ENCODE measurements around the gene PLEKHN1. TPM values are rescaled to one million over a fixed set of nuclear protein-coding genes. Genes with fewer than 3 reads are reported as not detected.
"Not testable (repeated sequence)": the region's sequence is repeated elsewhere in the genome, so short reads cannot be mapped to it uniquely, and the experiment has no call there.

The PLEKHN1 gene
- total RNA-seq, 1 experiment from 2014 or later, result not detected

GRCh38 chr1:1013105-1013921 lies 47.0 kb downstream of the PLEKHN1 start, which contains the start of gene ISG15:
TSS of gene ISG15 (plus strand) at chr1:1013497. CDS start at chr1:1013574, 77 bp downstream.
- TSS peak; percentile 83 for BruUV-seq (replicated peaks)

GRCh38 chr1:1013922-1014648 lies 47.8 kb downstream of the PLEKHN1 start:
- TSS peak; percentile 98 for BruUV-seq (replicated peaks)
- no peak for TF ChIP-seq EZH2 (IDR thresholded peaks at IDR 0.05; ENCODE audit: borderline replicate concordance, low read depth, low read length, poor library complexity, severe bottlenecking)
- no peak for TF ChIP-seq CTCF (conservative IDR thresholded peaks at IDR 0.05; ENCODE audit: low read depth, low read length)
- ChIA-PET CTCF (interaction anchor here (1.2 to 1.9 kb wide), 3 partner anchors 9 to 50 kb away, joined by 3 to 14 read pairs (median 5); no protein-coding TSS in a partner anchor), POLR2A (ENCODE audit: low non-redundant PET) (no interaction called here)
- H3K4me1 ChIP-seq (ENCODE audit: insufficient read depth, low read length, poor library complexity, severe bottlenecking), result peaks cover 17% of the 10 kb centered on the region
- intact Hi-C loops (cut with micrococcal nuclease; ENCODE audit: unreplicated experiment), result no loop called here
- DNase-seq (ENCODE audit: low spot score), result peak; percentile 82
- no peaks in the 10 kb centered on the region for H3K27me3 ChIP-seq (replicated peaks; ENCODE audit: insufficient read depth, low read depth, low read length, poor library complexity)
- H3K36me3 ChIP-seq (ENCODE audit: insufficient read depth, low read length, poor library complexity, severe bottlenecking), result no peaks in the 10 kb centered on the region
- peak overlapping the region; percentile 85 for H3K27ac ChIP-seq (ENCODE audit: low read depth, low read length, poor library complexity, severe bottlenecking)
- peak overlapping the region; percentile 53 for H3K4me3 ChIP-seq (ENCODE audit: low read depth, low read length, poor library complexity, severe bottlenecking)
- H3K9me3 ChIP-seq (ENCODE audit: low read depth, low read length, poor library complexity, severe bottlenecking), result no peaks in the 10 kb centered on the region

More at GRCh38 chr1:1013105-1013921, 47.0 kb downstream of the PLEKHN1 start, which contains the start of gene ISG15:
- no peaks in the 10 kb centered on the region for H3K36me3 ChIP-seq (ENCODE audit: insufficient read depth, low read length, poor library complexity, severe bottlenecking)
- intact Hi-C loops (cut with micrococcal nuclease; ENCODE audit: unreplicated experiment), result no loop called here
- POLR2A ChIA-PET (ENCODE audit: low non-redundant PET), result no interaction called here
- H3K4me3 ChIP-seq (ENCODE audit: low read depth, low read length, poor library complexity, severe bottlenecking), result peak within 1 kb of the TSS; percentile 53
- peaks cover 15% of the 10 kb centered on the region for H3K4me1 ChIP-seq (ENCODE audit: insufficient read depth, low read length, poor library complexity, severe bottlenecking)
- peak; percentile 90 for DNase-seq (ENCODE audit: low spot score)
- H3K9me3 ChIP-seq (ENCODE audit: low read depth, low read length, poor library complexity, severe bottlenecking), result no peaks in the 10 kb centered on the region
- no peaks in the 10 kb centered on the region for H3K27me3 ChIP-seq (replicated peaks; ENCODE audit: insufficient read depth, low read depth, low read length, poor library complexity)
- CTCF ChIA-PET, result interaction anchor here (1.2 to 1.9 kb wide), 3 partner anchors 9 to 51 kb away, joined by 3 to 14 read pairs (median 5); no protein-coding TSS in a partner anchor
- peak within 1 kb of the TSS; percentile 85 for H3K27ac ChIP-seq (ENCODE audit: low read depth, low read length, poor library complexity, severe bottlenecking)
- no peak for TF ChIP-seq CTCF (conservative IDR thresholded peaks at IDR 0.05; ENCODE audit: low read depth, low read length)
- no peak for TF ChIP-seq EZH2 (IDR thresholded peaks at IDR 0.05; ENCODE audit: borderline replicate concordance, low read depth, low read length, poor library complexity, severe bottlenecking)

DNA sequence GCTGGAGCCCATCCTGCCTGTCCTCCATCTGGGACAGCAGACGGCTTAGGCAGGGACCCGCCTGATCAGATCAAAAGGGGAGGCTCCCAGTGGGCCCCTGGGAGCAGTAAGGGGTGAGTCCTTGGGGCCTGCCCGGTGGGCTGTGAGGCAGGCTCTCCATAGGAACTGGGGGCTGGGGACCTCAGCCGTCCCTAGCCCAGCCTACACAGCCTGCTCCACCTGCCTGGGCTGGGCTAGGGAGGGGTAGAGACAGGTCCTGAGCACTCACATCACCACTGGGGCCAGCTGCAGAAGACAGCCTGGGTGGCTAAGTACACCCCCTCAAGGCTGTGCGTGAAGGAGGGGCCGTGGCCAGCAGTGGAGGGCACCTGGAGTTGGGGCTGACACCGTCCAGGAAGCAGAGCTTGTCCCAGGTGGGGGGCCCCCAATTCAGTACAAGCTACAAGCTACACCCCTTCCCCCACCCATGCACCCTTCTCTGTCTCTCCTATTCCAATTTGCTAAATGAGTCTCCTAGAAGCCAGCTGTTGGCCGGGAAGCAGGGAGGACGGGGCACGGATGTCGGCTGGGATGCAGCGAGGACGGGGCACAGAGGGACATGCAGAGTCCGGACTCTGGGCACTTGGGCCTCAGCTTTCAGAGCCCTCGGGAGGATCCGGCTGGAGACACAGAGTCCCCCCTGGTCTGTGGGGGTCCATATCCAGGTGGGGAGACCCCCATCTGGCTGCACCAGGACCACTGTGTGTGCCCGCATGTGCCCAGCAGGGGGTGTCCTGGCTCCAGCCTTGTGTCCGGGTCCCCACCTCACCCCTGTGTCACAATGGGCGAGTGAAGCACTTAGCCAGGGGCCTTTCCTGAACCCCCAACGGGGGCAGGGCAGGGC lies 48.8 kb downstream of the PLEKHN1 start:
- Histone ChIP-seq H3K36me3 (ENCODE audit: insufficient read depth, low read length, poor library complexity, severe bottlenecking) (no peaks in the 10 kb centered on the region), H3K27me3 (replicated peaks; ENCODE audit: insufficient read depth, low read depth, low read length, poor library complexity) (no peaks in the 10 kb centered on the region), H3K4me1 (ENCODE audit: insufficient read depth, low read length, poor library complexity, severe bottlenecking) (peaks cover 18% of the 10 kb centered on the region), H3K27ac (ENCODE audit: low read depth, low read length, poor library complexity, severe bottlenecking) (peak overlapping the region; percentile 85), H3K9me3 (ENCODE audit: low read depth, low read length, poor library complexity, severe bottlenecking) (no peaks in the 10 kb centered on the region), H3K4me3 (ENCODE audit: low read depth, low read length, poor library complexity, severe bottlenecking) (peak overlapping the region; percentile 53)
- DNase-seq (ENCODE audit: low spot score), result no peak
- TF ChIP-seq EZH2 (IDR thresholded peaks at IDR 0.05; ENCODE audit: borderline replicate concordance, low read depth, low read length, poor library complexity, severe bottlenecking) (no peak), CTCF (conservative IDR thresholded peaks at IDR 0.05; ENCODE audit: low read depth, low read length) (peak; percentile 38)
- POLR2A ChIA-PET (ENCODE audit: low non-redundant PET), result no interaction called here
- intact Hi-C loops (cut with micrococcal nuclease; ENCODE audit: unreplicated experiment), result no loop called here
- BruUV-seq (replicated peaks), result no TSS peak
- CTCF ChIA-PET, result interaction anchor here (0.5 to 1.9 kb wide), 4 partner anchors 10 to 65 kb away, joined by 3 to 14 read pairs (median 4); no protein-coding TSS in a partner anchor

GRCh38 chr1:1017397-1018320 lies 51.4 kb downstream of the PLEKHN1 start:
- intact Hi-C loops (cut with micrococcal nuclease; ENCODE audit: unreplicated experiment); POLR2A ChIA-PET (ENCODE audit: low non-redundant PET): not testable (repeated sequence)

More at GRCh38 chr1:1017397-1018320, 51.4 kb downstream of the PLEKHN1 start:
- H3K27me3 ChIP-seq (replicated peaks; ENCODE audit: insufficient read depth, low read depth, low read length, poor library complexity); BruUV-seq (replicated peaks); CTCF ChIA-PET; H3K9me3 ChIP-seq (ENCODE audit: low read depth, low read length, poor library complexity, severe bottlenecking); DNase-seq (ENCODE audit: low spot score); H3K27ac ChIP-seq (ENCODE audit: low read depth, low read length, poor library complexity, severe bottlenecking); H3K36me3 ChIP-seq (ENCODE audit: insufficient read depth, low read length, poor library complexity, severe bottlenecking); H3K4me3 ChIP-seq (ENCODE audit: low read depth, low read length, poor library complexity, severe bottlenecking): not testable (repeated sequence)
- H3K4me1 ChIP-seq (ENCODE audit: insufficient read depth, low read length, poor library complexity, severe bottlenecking), result peaks cover 35% of the 10 kb centered on the region

All from A673 (cell line).